SH-SY5Y (cell line): Measurements from ENCODE around the gene FAM229B.

Source experiments
- GATA2 ChIP-seq: IDR thresholded peaks from 2 replicates; pipeline ENCODE4 v1.6.1; 2011; ENCODE audit warnings: mild to moderate bottlenecking, low read depth, low read length
- GATA3 ChIP-seq: IDR thresholded peaks from 2 replicates; pipeline ENCODE4 v1.6.1; 2011; ENCODE audit warnings: low read depth, mild to moderate bottlenecking, low read length, moderate library complexity

DNA sequence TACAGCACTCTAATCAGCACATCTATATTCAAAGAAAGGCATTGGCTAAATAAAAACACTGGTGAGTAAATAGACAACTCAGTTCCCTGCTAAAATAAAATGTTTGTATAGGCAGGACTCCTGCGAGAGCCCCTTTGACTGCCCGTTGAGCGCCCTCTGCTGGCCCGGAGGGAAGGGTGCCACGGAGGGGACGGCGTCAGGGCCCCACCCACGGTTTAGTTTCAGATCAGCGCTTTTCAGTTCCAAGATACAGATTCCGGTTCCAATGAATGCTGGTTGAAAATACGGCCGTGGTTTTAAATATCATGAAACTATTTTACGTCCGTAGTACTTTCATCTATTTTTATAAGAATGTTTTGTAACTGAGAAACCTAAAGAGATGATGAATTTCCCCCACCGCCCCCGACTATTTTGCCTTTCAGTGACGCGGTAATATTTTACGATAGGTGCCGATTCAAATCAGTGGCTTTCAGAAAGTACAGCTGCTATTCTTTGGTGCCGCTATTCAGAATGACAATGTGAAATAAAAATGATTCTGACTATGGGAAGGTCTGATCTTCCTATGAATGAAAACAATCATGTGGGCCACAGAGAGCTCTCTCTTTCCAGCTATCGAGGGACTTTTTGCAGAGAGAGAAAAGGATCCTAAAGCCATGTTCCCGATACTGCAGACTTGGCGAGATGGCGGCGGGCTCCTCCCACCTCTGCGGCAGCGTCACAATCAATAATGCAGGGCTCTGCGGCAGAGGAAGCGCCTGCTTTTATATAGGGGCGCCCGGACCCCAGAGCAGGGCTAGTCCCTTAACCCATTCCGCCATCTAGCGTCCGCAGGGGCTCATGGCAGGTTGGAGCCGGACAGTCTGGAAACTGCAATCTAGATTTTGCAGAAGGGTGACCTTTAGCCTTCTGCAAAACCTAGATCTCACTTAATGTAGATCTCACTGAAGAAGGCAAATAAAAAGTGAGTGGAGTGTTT, 44.1 kb upstream of the FAM229B start:
- no peak; the same call in 1 of the 2 replicates for TF ChIP-seq GATA2
- no peak for TF ChIP-seq GATA3
